NCI-H2171 treated with DMSO at 0.1 percent for 48 hours (cell line): ENCODE results near the gene RASGRP1.
"Not testable (repeated sequence)": the region's sequence is repeated elsewhere in the genome, so short reads cannot be mapped to it uniquely, and the experiment has no call there.

Experiments
- DNase-seq: peaks from one replicate; lab custom pipeline; 2025; lab: John Stamatoyannopoulos, UW

Gene RASGRP1

DNA sequence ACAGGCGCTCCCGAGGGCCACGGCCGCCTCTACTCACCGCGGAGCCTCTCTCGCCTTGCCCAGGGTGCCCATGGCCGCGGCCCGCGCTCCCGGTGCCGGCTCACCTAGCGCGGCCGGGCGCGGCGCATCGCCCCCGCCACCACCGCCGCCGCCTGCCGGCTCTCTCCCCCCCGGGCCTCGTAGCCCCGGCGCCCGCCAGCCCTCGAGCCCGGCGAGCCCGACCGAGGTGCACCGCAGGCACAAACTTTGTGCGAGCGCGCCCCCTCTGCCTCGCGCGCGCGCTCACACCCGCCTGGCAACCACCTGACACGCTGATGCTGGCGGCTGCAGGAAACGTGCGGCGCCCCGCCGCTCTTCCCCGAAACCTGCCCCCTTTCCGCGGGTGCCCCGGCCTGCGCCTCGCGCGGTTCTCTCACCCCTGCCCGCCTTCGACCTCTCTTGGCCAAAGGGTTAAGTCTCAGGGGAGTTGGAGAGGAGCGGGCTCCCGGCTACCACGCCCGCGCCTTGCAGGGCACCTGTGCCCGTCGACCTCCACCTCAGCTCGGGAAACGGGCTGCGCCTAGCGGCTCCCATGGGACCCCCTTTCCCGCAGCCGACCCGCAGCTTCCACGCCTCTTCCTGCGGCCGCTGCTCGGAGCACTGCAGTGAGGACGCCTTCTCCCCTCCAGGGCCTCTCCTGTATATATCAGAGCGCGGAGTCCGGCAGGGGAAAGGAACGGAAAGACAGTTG is at the start of gene RASGRP1:
Gene RASGRP1 (minus strand): TSS at position 258 of the 730 bp plus-strand sequence. CDS start 186 bp downstream, at position 72.
- DNase-seq: peak; percentile 71

DNA sequence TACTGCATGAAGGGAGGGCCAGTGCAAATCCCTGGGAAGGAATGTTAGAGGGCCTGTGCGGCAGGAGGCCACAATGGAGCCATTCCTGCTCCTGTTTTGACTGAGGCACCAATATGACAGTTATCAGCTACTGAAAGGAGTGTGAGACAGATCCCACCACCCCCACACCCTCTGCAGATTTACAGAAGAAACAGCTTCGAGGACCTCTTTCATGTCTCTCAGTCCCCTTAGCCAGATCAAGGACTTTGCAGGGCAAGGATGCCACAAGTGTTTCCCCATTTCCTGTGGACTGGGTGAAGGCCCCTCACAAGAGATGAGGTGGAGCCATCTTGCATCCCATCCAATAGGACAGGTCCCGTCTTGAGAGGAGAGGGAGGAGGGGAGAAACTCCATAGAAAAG is 48.5 kb upstream of the RASGRP1 start:
- DNase-seq: no peak

DNA sequence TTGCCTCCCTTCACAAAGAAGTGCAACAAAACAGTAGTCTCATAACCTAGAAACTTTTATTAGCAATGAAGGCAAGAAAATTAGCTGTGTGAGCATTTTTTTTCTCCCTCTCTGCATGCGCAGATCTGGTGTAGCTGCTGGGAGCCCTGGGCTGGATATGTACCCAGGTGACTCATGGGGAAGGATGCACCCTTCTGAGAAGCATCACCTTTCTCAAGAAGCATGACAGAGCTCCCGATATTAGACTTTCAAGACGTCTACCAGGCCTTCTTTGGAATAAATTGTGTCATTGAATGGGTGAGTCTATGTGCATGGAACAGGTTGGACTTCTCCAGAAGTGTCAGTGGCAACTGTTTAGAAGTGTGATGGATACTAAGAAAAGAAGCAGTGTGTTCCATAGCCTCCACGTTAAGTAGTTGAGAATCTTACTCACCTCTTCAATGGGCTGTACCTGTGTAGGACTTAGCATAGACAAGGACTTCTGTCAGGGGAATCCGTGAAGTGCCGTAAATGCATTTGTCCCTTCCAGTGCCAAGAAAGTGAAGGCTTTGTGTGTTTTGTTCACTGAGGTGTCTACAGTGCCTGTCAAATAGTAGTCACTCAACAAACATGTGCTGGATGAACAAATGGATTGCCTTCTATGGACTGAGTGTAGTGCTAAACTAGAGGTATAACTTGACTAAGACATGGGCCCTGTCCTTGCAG is 47.7 kb upstream of the RASGRP1 start:
- no peak for DNase-seq

DNA sequence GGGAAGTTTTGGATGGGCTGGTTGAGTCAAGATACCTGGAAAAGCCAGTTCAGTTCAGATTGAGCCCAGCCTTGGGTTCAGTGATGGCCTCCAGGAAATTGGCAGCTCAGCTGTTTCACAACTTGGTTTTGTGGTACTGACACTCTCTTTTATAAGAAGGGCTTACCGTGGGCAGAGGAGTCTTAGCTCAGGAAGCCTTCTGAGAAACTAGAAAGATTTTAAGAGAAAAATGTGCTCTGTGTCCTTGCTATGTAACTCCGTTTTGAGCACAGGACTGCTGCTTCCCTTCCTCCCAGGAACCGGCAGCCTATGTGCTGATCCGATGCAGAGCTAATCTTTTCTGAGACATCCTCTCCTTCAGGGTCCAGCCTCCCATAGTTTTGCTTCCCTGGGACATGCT is 46.6 kb upstream of the RASGRP1 start:
- no peak for DNase-seq

DNA sequence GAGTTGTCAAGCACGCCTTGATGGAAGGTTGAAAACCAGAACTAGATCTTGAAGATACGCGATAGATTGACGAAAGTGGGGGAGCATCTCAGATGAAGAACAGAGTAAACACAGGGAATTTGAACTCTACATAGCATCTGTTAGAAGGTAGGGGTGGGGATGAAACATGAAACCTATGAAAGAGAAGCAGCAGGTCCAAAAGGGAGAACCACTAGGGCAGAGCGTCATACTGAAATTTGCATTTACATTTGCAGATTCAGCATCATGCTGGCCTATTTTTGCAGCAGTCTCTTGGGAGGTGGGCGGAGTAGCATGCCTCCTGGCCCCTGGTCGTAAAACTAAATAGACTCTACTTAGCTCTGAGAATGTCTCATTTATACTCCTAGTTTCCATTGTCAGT is 46.1 kb upstream of the RASGRP1 start:
- DNase-seq: peak; percentile 98

DNA sequence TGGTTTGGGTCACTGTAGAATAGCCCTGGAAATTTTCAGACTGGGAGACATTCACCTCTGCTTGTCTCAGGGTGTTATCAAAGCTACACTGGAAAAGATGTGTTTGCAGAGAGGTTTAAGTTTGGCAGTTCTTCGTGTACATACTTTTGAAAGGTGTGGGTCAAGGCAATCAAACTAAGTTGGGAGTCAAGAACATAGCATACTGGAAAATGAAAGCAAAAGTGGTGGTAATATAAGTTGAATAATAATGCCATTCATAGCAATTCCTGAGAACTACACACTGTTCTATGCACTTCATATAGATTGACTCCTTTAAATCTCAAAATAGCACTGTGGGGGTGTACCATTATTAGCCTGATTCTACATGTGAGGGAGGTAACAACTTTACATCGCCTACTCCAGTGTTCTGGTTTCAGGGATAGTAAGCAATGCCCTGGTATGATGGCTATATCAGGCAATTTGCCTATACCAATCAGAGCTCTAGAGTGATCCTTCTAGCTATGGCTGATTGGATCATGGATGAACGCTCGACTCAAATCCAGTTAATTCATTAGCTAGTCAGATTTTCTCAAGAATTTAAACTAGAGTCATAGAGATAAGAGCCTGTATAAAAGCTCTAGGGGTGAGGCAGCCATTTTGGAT is 44.6 kb upstream of the RASGRP1 start:
- no peak for DNase-seq

DNA sequence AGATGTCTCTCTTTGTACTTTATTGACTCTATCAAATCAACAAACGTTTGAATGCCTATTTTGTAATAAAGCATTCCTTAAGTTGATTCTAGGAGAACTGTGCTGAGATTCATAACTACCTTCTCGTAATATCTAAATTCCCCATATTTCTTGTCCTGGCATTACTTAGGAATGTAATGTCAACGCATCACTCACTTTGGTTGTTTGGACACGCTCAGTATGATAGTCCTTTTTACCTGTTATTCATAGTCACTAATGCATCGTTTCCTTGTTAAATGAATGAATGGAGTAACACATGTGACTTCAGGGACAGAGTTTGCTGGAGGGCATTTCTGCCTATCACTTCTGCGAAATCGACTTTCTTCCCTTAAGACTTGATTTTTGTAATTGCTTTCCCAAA is 44.1 kb upstream of the RASGRP1 start:
- no peak for DNase-seq

DNA sequence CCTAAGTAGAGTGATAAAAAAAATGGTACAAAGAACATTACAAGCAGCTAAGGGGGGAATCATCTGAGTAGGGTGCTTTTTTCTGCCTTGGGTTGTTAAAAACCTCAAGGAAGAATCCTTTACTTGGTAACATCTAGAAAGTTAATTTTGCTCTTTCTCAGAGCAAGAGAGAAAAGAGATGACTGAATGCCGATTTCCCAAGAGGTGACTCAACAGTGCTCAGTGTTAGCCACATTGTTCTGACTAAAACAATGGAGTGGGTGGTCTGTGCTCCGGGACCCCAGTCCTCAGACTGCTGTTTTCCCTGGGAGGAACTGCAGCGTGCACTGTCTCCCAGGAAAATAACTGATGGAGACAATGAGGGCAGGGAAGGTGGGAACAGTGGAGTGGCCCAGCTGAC is 41.1 kb upstream of the RASGRP1 start:
- DNase-seq: no peak

DNA sequence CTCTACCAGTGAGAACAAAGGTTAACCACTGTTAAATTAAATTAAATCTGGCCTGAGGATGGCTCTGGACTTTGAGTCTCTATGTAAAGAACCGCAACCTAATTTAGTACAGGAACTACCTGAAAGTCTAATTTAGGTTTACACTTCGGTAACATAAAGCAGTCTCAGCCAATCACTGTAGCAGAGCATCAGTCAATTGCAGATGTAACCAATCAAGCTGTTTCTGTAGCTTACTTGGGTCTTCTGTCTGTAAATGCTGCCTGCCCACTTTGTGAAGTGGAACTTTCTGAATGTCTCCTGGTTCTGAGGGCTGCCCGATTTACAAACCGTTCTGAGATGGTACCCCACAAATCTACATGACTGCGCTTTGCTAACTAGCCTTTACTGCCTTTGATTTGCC is 39.1 kb upstream of the RASGRP1 start:
- DNase-seq: no peak

DNA sequence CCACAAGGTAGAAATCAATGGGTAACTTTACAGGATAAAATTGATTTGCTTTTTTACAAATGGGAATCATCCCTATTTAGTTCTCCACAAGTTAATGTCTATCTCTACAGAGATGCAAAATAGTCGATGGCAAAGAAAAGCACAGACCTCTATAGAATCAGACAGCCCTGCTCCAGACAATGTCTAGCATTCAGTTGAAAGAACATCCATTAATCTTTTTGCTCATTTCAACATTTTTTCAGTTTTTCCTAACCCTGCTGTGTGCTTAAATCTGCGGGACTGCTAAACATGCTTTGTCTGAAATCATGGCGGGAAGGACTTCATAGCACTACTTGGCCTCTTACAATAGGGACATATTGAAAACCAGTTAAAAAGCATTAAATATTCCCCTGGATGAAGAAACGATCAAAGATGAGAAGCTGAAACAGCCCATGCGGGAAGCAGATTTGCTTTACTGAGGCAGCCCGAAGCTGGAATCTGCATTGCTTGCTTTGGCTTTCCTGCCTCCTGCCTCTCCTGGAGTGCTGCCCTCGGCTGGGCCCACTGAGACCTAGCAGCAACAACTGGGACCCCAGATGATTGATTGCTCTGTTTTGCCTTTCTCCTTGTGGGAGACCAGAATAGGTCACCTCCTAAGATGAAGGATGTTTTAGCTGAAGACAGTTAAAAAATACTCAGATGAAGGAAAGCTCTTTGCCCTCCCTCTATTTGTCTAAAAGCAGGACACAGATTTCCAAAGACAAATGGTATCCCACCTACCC is 38.5 kb upstream of the RASGRP1 start:
- DNase-seq: no peak

DNA sequence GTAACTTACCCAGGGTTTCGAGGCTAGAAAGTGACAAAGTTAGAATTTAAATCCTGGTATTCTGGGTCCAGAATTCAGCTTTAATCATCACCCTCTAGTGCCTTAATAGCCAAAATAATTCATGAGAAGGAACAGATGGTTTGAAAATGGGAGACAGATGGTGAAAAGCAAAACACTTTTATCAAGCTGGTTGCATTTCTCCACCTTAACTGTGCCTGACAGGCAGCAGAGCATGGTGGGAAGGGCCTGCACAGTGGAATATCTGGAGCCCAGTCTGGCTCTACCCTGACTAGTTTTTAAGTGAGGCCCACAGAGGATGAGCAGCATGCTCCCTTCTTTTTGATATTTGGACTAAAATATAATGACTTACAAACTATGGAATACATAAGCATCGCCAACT is 35.6 kb upstream of the RASGRP1 start:
- DNase-seq: peak; percentile 96

DNA sequence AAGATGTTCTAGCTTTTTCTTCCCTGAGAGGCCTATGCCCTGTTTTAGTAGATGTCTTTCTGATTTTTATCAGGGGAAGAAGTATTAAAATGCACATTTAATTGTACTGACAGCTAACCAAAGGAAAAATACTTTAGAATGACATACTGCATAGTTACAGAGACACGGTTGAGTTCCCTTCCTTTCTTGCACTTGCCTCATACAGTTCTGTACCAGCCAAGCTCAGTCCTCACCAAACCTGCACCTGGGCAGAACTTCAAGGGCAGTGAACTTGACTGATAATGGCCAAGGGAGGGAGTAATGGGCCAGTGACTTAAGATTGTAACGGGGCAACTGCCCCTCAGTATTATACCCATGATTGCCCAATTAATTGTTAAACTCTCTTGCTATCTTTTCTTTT is 34.1 kb upstream of the RASGRP1 start:
- DNase-seq: no peak

DNA sequence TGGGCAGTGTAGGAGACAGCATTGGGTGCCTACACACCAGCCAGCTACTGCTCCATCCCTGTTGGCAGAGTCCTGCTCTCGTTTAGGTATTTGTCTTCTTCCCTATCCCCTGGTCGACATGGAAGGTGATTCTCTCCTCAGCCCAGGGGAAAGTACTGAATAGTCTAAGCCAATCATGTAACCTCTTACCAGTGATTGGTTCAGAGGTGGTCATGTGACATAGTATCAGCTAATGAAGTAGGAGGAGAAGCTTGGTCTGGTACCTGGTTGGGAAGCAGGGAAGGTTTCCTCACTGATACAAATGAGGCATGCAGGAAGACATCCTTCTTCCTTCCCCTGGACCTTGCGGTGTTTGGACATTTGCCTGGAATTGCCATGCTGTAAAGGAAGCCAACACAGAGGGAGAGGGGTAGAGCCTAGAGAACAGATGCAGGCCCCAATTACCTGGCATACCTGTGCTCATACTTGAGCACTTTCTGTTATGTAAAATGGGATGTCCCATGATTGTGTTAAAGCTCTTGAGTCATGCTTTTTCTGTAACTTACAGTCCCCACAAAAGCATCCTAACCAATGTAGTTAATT is 32.7 kb upstream of the RASGRP1 start:
- DNase-seq: no peak

DNA sequence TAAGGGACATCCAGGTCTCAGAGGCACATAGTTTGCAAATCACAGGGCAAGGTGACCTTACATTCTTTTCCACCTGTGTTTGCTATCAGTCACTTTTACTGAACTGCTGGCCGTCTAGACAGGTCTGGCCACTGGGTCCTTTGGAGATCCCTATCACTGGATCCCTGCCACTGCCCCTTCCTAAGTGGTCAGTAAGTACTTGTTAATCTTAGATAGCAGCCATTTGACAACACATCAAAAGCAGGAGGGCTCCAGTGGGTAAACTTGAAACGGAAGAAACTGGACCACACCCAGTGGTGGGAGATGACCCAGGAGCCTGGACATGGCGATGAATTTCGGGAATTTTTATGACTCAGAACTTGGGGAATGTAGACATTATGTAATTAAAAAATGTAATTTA is 28.9 kb upstream of the RASGRP1 start:
- no peak for DNase-seq

DNA sequence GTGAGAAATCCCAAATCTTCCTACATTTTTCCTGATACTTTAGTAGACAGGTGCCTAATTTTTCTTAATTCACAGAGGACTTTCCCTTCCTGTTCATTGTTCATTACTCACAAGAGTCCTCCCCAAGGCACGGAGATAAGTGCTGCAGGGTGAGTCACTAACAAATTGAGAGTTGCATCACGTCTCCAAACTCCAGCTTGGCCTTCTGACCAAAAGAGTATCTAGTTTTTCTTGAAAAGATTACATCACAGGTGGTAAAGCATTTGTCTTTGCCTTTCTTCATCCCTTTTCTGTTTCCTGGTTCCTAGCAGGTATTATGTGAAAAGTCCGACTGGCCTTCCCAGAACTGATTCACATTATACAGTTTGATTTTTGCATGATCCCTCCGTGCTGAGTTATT is 24.9 kb upstream of the RASGRP1 start:
- DNase-seq: no peak

DNA sequence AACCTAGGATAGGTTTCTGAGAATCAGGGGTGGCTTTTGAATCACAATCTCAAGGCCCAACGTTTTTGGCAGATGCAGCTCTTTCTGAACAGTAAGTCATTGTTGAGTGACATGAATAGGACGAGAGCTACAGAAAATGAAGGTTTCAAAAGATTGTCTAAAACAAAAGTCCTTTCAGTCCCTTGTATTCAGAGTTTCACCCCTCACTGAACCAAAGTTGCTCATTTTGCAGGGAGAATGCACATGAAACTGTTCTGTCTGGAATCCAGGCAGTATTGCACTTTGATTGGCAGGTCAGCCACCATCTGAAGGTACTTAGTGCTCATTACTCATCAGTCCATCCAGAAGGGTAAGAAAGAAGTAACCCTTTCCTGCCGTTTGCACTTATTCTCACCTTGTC is 24.1 kb upstream of the RASGRP1 start:
- DNase-seq: no peak

DNA sequence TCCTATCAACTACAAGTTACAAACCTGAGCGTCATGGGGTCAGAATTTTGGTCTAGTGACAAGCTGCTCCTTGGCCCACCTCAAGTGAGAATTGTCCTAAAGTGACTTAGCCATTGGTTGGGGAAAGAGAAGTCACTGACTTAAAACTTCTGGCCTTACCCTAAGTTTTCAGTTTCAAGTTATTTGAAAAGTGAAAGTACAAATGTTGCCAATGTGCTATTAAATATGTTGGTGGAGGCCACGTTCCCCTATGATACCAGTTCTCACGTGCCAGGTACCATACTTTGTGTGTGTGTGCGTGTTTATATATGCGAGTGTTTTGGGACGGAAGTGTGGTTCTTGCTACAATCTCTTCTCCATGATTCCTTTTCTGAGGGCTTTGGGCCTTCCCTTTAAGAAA is 22.6 kb upstream of the RASGRP1 start:
- no peak for DNase-seq

DNA sequence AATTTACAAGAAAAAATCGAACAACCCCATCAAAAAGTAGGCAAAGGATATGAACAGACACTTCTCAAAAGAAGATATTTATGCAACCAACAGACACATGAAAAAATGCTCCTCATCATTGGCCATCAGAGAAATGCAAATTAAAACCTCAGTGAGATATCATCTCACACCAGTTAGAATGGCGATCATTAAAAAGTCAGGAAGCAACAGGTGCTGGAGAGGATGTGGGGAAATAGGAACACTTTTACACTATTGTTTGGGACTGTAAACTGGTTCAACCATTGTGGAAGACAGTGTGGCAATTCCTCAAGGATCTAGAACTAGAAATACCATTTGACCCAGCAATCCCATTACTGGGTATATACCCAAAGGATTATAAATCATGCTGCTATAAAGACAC is 21.4 kb upstream of the RASGRP1 start:
- DNase-seq: not testable (repeated sequence)

DNA sequence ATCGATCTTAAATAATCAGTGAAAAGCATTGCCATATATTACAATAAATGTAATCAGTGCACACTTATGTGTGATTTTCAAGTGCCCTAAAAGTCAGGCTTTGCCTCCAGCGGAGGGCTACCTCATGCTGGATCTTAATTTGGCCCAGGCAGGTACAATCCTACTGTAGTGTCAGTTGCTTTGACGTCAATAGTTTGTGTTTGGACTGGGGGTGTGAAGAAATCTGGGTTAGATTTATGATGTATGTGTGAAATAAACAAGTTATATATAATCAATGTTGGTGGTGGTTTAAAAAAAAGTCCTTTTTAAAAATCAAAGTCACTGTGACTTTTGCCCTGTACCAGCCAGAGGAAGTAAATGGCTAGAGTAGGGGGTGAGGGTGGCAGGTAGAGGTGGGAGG is 14.0 kb upstream of the RASGRP1 start:
- DNase-seq: no peak

DNA sequence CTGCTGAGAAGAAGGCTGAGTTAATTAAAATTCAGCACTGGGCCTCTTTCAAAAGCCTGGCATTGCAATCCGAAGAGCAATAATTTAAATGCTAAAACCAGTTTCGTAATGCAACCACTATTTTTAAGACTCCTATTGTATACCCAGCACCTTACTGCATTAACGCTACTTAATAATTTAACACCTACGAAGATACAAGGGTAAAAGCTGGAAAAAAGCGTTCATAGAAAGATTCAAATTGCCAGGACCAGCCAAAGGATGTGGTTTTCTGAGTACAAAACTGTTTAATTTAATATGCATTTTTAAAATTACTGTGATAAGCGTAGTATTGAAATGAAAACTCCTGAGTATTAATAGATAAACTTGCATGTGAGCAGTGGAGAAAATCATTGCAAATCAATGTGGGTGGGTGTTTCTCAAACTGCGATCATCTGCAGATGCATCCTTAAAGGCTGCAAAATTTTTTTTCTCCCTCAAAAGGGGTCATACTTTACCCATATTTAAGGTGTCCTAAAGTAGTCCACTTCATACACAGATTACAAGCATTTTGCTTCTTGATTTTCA is 12.9 kb upstream of the RASGRP1 start:
- DNase-seq: no peak

DNA sequence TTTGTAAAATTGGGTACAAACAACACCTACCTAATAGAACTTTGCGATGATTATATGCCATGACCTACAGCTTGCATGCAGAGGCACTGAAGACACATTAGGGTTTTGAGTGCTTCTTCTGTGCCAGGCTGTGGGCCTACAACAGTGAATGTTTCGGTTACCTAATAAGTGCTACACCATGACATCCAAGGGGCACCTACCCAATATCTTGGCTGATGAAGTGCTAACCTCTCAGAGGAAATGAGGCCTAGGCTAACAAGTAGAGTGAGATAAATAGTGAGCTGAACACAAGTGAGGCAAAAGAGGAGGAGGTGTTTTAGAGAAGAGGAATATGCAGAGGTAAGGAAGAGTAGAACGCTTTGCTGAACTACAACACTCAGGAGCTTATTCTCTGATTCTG is 12.2 kb upstream of the RASGRP1 start:
- no peak for DNase-seq

DNA sequence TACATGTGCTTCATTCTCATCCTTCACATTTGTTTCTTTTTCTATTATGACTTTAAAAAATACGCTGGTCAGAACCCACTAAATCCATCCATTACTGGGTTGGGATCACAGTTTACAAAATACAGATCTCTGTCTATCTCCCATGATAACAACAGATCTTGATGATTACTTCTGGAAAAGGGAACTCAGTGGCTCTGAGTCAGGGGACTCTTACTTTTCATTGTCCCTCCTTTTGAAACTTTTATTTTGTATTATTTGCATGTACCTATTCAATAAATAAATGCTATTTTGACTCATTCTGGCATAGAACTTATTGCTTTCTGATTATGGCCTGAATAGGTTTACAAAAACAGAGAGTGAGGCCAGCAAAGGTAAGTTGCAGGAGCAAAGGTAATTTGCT is 11.6 kb upstream of the RASGRP1 start:
- DNase-seq: no peak
